NCI-H2227 (cell line): ENCODE results near the gene NOD2.

ENCODE experiments used
- DNase-seq: peaks from one replicate; lab custom pipeline; 2025; ENCODE audit not compliant: unreplicated experiment; lab: John Stamatoyannopoulos, UW

Gene NOD2

GRCh38 chr16:50778284-50779163 lies 85.1 kb downstream of the NOD2 start:
- no peak for DNase-seq

DNA sequence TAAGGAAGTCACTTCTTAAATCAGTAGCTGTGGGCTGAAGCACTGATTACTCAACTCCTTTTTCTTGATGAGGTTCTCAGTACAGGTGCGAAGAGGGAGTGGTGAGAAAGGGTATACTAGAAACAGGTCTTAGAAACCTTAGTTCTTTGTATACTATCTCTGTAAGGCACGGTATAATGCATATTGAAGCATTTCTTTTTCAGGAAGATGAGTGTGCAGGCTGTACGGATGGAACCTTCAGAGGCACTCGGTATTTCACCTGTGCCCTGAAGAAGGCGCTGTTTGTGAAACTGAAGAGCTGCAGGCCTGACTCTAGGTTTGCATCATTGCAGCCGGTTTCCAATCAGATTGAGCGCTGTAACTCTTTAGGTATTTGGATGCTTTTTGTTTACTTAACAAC lies 87.6 kb downstream of the NOD2 start:
- no peak for DNase-seq

GRCh38 chr16:50781518-50781917 lies 88.1 kb downstream of the NOD2 start:
- DNase-seq, result no peak
